SK-N-MC (cell line): Measurements from ENCODE around the gene ATP9B.

ENCODE experiments used
- DNase-seq: peaks from one replicate; pipeline ENCODE4 v3.0.0-alpha.2; 2011; ENCODE audit warnings: low read depth, low spot score
- H3K27ac ChIP-seq: fragments of 200-600 bp; sonication (generic); 2 replicates; pipeline ENCODE4 v1.5.1; 2016; ENCODE audit warnings: mixed run types
- H3K36me3 ChIP-seq: fragments of 200-600 bp; sonication (generic); 2 replicates; pipeline ENCODE4 v1.6.1; 2017; ENCODE audit warnings: antibody characterized with exemption, low read length, mixed read lengths; ENCODE audit not compliant: insufficient read depth
- H3K4me3 ChIP-seq: fragments of 200-600 bp; sonication (generic); 2 replicates; pipeline ENCODE4 v1.5.1; 2016
- H3K9ac ChIP-seq: fragments of 200-600 bp; sonication (generic); 2 replicates; pipeline ENCODE4 v1.8.0; 2017; ENCODE audit warnings: mixed run types, mixed read lengths; ENCODE audit not compliant: insufficient read length
- H3K9me3 ChIP-seq: fragments of 200-600 bp; sonication (generic); 2 replicates; pipeline ENCODE4 v1.6.1; 2017; ENCODE audit warnings: low read depth, mild to moderate bottlenecking, antibody characterized with exemption, low read length, moderate library complexity, mixed read lengths
- EZH2 ChIP-seq: fragments of 200-600 bp; sonication (generic); IDR thresholded peaks from one replicate; pipeline ENCODE4 v1.6.1; 2017; ENCODE audit warnings: antibody characterized with exemption
- FOXP2 ChIP-seq: optimal IDR thresholded peaks from 2 replicates; pipeline ENCODE3; 2011; ENCODE audit warnings: mild to moderate bottlenecking, moderate library complexity; ENCODE audit not compliant: insufficient read depth; ENCODE audit errors: extremely low read length, control extremely low read depth
- POLR2AphosphoS5 ChIP-seq: IDR thresholded peaks from 2 replicates; pipeline ENCODE4 v1.6.1; 2012; ENCODE audit warnings: mild to moderate bottlenecking, low read depth, low read length, borderline replicate concordance

ATP9B gene

DNA sequence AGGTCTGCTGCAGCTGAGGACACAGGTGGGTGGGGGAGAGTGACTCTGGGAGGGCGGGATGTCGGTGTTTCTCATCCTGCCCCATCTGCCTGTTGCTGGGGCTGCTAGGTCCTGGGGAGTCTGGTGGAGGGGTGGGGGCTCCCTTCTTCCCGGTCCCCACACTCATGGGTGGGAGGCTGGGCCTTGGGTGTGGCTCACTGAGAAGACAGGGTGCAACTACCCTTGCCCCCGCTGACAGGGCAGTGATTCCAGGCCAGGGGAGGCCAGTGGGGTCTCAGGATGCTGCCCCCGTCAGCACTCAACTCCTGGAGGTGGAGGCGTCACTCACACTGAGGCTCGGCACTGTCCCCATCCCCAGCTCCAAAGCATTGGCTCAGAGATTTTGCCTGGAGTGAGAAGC is 318.8 kb downstream of the ATP9B start:
- Histone ChIP-seq H3K9me3 (no peaks in the 10 kb centered on the region), H3K9ac (no peak overlapping the region), H3K27ac (no peak overlapping the region), H3K4me3 (no peak overlapping the region), H3K36me3 (no peaks in the 10 kb centered on the region)
- no peak for DNase-seq
- TF ChIP-seq FOXP2 (no peak), POLR2AphosphoS5 (no peak), EZH2 (no peak)

DNA sequence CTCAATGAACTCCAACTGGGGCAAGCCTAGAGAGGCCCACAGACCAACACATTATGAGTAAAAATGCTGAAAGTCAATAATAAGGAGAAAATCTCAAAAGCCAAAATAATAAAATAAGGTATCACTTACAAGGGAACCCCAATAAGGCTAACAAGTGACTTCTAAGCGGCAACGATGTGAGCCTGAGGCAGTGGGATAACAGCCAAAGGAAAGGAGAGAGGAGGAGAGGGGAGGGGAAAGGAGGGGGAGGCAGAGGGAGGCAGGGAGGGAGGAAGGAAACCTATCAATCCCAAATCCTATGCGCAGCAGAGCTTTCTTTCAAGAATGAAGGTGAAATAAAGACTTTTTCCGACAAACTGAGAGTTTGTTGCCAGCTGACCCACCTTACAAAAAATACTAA is 320.5 kb downstream of the ATP9B start:
- Histone ChIP-seq H3K27ac (no peak overlapping the region), H3K9ac (no peak overlapping the region), H3K4me3 (no peak overlapping the region), H3K9me3 (no peaks in the 10 kb centered on the region), H3K36me3 (no peaks in the 10 kb centered on the region)
- no peak for DNase-seq
- TF ChIP-seq EZH2, result no peak

DNA sequence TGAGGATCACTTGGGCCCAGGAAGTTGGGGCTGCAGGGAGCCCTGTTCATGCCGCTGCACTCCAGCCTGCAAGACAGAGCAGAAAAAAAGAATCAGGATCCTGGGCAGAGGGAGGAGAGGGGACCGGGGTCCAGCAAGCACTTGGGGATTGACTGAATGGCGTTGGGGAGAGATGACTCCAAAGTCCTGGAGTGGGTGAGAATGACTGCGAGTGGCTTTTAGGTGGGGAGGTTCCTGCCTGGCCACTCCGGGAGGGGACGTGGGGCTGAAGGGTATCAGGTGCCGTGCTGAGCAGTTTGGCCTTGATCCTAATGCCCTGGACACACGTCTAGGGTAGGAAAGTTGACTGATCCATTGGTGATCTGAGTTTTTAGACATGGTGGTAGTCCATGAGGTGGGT is 323.0 kb downstream of the ATP9B start:
- no peak for DNase-seq
- H3K27ac ChIP-seq, result no peak overlapping the region
- H3K9ac ChIP-seq, result no peak overlapping the region
- H3K9me3 ChIP-seq, result no peaks in the 10 kb centered on the region
- no peaks in the 10 kb centered on the region for H3K36me3 ChIP-seq
- no peak for TF ChIP-seq FOXP2
- no peak for TF ChIP-seq POLR2AphosphoS5
- TF ChIP-seq EZH2, result no peak
- H3K4me3 ChIP-seq, result no peak overlapping the region

DNA sequence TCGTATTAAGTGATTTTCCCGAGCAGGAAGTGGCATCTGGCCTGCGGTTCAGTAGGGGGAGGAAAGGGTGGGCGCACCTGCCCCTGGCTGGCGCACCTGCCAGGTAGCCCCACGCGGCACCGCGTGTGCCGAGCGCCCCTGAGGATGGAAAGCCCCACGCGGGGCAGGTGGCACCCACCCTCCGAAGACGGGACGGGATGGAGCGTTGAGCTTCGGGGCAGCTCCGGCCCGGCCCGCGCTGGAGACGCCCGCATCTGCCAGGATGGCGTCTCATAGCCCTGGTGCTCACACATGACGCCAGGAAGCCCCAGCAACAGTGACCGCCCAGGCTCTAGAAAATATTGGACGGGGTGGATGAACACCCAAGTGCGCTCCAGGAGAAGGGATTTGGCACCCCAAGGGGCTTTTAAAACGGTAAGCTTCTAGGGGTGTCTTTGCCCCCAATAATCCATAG is 324.0 kb downstream of the ATP9B start:
- Histone ChIP-seq H3K36me3 (no peaks in the 10 kb centered on the region), H3K9me3 (no peaks in the 10 kb centered on the region), H3K9ac (no peak overlapping the region), H3K4me3 (peak overlapping the region; percentile 78), H3K27ac (peak overlapping the region; percentile 93)
- TF ChIP-seq EZH2 (no peak), FOXP2 (no peak), POLR2AphosphoS5 (no peak)
- no peak for DNase-seq

DNA sequence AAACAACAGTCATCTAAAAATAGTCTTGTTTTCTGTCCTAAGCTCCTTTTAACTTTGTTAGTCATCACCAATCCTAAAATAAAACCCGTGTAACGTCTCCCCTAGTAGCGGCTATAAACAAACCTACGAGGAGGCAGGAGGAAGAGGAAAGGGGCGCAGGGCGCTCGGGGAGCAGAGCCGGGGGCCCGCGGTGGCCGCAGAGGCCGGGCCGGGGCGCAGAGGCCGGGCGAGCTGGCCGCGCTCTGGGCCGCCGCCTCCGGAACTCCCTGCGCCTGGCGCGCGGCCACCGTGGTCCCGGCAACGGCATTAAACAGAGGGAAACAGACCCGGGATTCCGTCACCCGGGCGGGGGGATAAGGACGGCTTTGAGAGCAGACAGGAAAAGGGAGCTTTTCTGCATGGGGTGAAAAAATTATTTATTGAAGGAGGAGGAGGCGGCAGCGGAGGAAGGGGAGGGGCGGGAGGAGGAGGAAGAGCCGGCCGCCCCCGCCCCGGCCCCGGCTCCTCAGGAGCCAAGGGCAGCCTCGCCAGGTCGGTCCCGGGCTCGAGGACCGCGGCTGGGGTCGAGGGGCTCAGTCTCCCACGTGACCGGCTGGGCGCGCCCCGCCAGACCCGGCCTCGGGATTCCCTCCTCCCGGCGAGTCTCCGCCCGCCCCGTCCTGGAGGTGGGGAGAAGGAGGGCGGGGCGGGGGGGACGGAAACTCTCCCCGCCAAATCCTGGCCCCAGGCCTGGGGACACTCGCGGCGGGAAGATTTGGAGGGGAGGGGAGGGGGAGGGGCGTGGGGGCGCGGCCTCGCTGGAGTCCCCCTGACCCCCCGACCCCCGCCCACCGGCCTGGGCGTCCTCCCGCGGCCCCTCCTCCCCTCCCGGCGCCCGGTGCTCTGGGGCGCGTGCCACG is 324.7 kb downstream of the ATP9B start:
- Histone ChIP-seq H3K36me3 (no peaks in the 10 kb centered on the region), H3K4me3 (peak overlapping the region; percentile 78), H3K27ac (peak overlapping the region; percentile 93), H3K9ac (peak overlapping the region; percentile 51), H3K9me3 (no peaks in the 10 kb centered on the region)
- TF ChIP-seq EZH2, result no peak
- TF ChIP-seq POLR2AphosphoS5, result peak; percentile 34
- no peak for DNase-seq

DNA sequence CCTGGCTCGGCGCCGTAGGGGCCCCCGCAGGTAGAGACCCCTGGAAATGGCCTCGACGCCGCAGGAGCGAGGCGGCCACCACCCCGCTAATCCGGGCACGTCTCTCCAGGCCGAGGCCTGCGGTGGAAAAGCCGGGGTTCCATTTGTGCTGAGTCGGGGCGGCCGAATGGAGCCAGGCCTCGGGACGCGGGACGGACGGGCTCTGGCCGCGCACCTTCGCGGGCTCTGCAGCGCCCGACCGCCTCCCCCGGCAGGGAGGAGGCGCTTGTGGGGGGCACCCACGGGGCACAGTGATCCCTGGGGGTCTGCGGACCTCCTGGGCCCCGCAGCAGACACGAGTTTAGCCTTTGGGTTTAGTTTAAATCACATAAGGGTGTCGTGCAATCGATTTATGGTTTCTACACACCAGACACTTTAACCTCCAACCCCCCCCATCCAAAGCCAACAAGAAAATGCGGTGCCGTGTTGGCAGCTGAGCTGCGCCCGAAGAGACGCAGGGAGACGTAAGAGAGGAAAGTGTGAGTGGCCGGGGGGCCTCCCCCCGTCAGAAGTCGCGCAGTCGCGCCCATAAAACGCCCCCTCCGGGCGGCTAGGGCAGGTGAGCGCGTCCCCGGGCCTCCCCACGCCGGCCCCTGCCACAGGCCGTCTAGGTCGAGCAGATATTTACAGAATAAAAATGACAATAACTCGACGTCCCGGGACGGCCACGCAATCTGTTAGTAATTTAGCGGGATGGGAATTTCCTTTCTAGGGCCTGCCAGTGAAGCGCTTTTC is 325.5 kb downstream of the ATP9B start:
- Histone ChIP-seq H3K9me3 (no peaks in the 10 kb centered on the region), H3K4me3 (peak overlapping the region; percentile 78), H3K27ac (peak overlapping the region; percentile 93), H3K9ac (peak overlapping the region; percentile 51), H3K36me3 (no peaks in the 10 kb centered on the region)
- DNase-seq, result peak; percentile 68
- TF ChIP-seq POLR2AphosphoS5 (peak; percentile 37; the same call in 1 of the 2 replicates), EZH2 (no peak)

DNA sequence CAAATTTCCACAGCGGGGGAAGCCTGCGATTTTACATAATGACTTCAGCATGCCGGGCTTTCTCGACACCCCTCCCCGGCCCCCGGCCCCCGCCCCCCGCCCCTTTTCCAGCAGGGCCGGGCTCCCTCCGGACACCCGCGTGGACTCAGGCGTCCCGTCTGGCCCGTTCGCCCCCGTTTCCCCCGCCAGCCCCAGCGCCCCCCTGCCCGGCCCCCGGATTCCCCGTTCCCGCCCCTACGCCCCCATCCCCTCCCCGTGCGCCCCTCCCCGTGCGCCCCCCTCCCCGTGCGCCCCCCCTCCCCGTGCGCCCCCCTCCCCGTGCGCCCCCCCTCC is 326.1 kb downstream of the ATP9B start:
- H3K9ac ChIP-seq, result no peak overlapping the region
- H3K36me3 ChIP-seq, result no peaks in the 10 kb centered on the region
- H3K9me3 ChIP-seq, result no peaks in the 10 kb centered on the region
- DNase-seq, result no peak
- peak overlapping the region; percentile 93; the same call in 1 of the 2 replicates for H3K27ac ChIP-seq
- TF ChIP-seq EZH2 (no peak), FOXP2 (no peak), POLR2AphosphoS5 (no peak)
- H3K4me3 ChIP-seq, result peak overlapping the region; percentile 78

DNA sequence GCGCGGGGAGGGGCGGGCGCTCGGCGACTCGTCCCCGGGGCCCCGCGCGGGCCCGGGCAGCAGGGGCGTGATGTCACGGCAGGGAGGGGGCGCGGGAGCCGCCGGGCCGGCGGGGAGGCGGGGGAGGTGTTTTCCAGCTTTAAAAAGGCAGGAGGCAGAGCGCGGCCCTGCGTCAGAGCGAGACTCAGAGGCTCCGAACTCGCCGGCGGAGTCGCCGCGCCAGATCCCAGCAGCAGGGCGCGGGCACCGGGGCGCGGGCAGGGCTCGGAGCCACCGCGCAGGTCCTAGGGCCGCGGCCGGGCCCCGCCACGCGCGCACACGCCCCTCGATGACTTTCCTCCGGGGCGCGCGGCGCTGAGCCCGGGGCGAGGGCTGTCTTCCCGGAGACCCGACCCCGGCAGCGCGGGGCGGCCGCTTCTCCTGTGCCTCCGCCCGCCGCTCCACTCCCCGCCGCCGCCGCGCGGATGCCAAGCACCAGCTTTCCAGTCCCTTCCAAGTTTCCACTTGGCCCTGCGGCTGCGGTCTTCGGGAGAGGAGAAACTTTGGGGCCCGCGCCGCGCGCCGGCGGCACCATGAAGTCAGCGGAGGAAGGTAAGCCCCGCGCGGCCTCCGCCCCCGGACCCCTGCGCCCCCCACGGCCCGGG is 326.7 kb downstream of the ATP9B start, which contains the start of gene NFATC1:
Gene NFATC1 (plus strand): TSS at position 170 of the 644 bp plus-strand sequence. CDS start 295 bp downstream, at position 465.
- Histone ChIP-seq H3K9me3 (no peaks in the 10 kb centered on the region), H3K9ac (peak within 1 kb of the TSS; percentile 51), H3K27ac (peak within 1 kb of the TSS; percentile 93), H3K36me3 (no peaks in the 10 kb centered on the region), H3K4me3 (peak within 1 kb of the TSS; percentile 78)
- no peak for DNase-seq
- TF ChIP-seq POLR2AphosphoS5 (peak; percentile 48), FOXP2 (no peak)
